HepG2 (cell line): Measurements from ENCODE around the gene ACTN2. TPM values are rescaled to one million over a fixed set of nuclear protein-coding genes. Genes with fewer than 3 reads are reported as not detected.

Experiments used
- ATAC-seq: fragments of 200-7000 bp; cut with Tn5 transposase; 3 replicates; pipeline ENCODE4 v1.9.1; 2020; ENCODE audit warnings: mild to moderate bottlenecking, moderate library complexity
- BruUV-seq: library from RNA; stranded (reverse); fragments of 400-500 nt; replicated peaks from 2 replicates; lab custom pipeline; 2021; lab: Mats Ljungman, UMichigan
- CTCF ChIA-PET: fragments of 300-600 bp; formaldehyde crosslinking; extraction: SDS; loops from one replicate; lab custom pipeline; 2021; ENCODE audit warnings: low total read pairs, inconsistent platforms, low intra/inter-chr PET ratio; lab: Yijun Ruan, JAX
- POLR2A ChIA-PET: fragments of 350-600 bp; sonication (Branson Sonifier 250); formaldehyde crosslinking; loops from one replicate; lab custom pipeline; 2020; ENCODE audit warnings: antibody characterized with exemption, inconsistent platforms; lab: Yijun Ruan, JAX
- DNase-seq: peaks from one replicate; pipeline ENCODE4 v3.0.0-alpha.2; 2015; ENCODE audit warnings: low spot score
- FAIRE-seq: peaks from 3 replicates; lab custom pipeline; 2011; peaks lifted over from hg19 to GRCh38; lab: Jason Lieb, UNC
- H2AFZ ChIP-seq: one replicate; pipeline ENCODE4 v1.6.1; 2011; ENCODE audit warnings: low read length, inconsistent platforms
- H3K27ac ChIP-seq: fragments of 300-600 bp; 3 replicates; pipeline ENCODE4 v1.8.0; 2011; ENCODE audit warnings: mixed run types, mild to moderate bottlenecking, mixed read lengths, low read length, inconsistent platforms; ENCODE audit not compliant: insufficient read depth; ENCODE audit errors: extremely low read length
- H3K27me3 ChIP-seq, 2 experiments: fragments of 200-600 bp in 1 of 2; 2 replicates in 1 of 2; 3 replicates in 1 of 2; pipeline versions ENCODE4 v1.6.0 to v1.8.0; 2011; ENCODE audit warnings: low read length in 2 of 2, mild to moderate bottlenecking in 2 of 2, moderate library complexity in 2 of 2, inconsistent platforms in 1 of 2; ENCODE audit not compliant: insufficient read depth in 2 of 2, control insufficient read depth in 1 of 2
- H3K36me3 ChIP-seq, 2 experiments: fragments of 200-600 bp in 1 of 2; replicated peaks in 1 of 2; 2 replicates in 1 of 2; 3 replicates in 1 of 2; pipeline versions ENCODE4 v1.5.1 to v1.8.0; 2011; ENCODE audit warnings: low read length in 2 of 2, inconsistent platforms in 1 of 2; ENCODE audit not compliant: insufficient read depth in 2 of 2, control insufficient read depth in 1 of 2
- H3K4me1 ChIP-seq: 2 replicates; pipeline ENCODE4 v1.5.1; 2012; ENCODE audit warnings: low read length, inconsistent platforms; ENCODE audit not compliant: insufficient read depth
- H3K4me2 ChIP-seq: 2 replicates; pipeline ENCODE4 v1.6.0; 2011; ENCODE audit warnings: low read depth, low read length, inconsistent platforms
- H3K4me3 ChIP-seq, 3 experiments: fragments of 200-600 bp in 1 of 3; sonication (generic), shearing (Covaris generic) in 1 of 3; replicated peaks in 1 of 3; 2 replicates each; pipeline ENCODE4 v1.5.1; 2011 to 2016; ENCODE audit warnings: low read length in 3 of 3, inconsistent platforms in 2 of 3, low read depth in 2 of 3, mild to moderate bottlenecking in 2 of 3, control low read depth in 1 of 3, mixed read lengths in 1 of 3; ENCODE audit not compliant: insufficient read depth in 1 of 3
- H3K79me2 ChIP-seq: one replicate; pipeline ENCODE4 v1.6.1; 2011; ENCODE audit warnings: low read length, inconsistent platforms; ENCODE audit not compliant: insufficient read depth
- H3K9ac ChIP-seq: 2 replicates; pipeline ENCODE4 v1.6.0; 2011; ENCODE audit warnings: mild to moderate bottlenecking, low read depth, low read length, inconsistent platforms; ENCODE audit not compliant: insufficient read depth
- H3K9me3 ChIP-seq: 2 replicates; pipeline ENCODE4 v1.5.1; 2012; ENCODE audit warnings: mild to moderate bottlenecking, low read length
- H4K20me1 ChIP-seq: 2 replicates; pipeline ENCODE4 v1.6.0; 2011; ENCODE audit warnings: inconsistent platforms, mild to moderate bottlenecking, low read length, moderate library complexity; ENCODE audit not compliant: insufficient read depth
- CCAR2 ChIP-seq: fragments of 200-400 bp; formaldehyde crosslinking; optimal IDR thresholded peaks from 2 replicates; pipeline ENCODE3; 2018; ENCODE audit warnings: low read depth, mild to moderate bottlenecking, low read length, moderate library complexity
- CREB3 ChIP-seq: sonication (generic); formaldehyde crosslinking; IDR thresholded peaks from 2 replicates; pipeline ENCODE4 v1.5.0; 2020; ENCODE audit warnings: missing genetic modification reagents
- DBP ChIP-seq: sonication (generic); formaldehyde crosslinking; IDR thresholded peaks from 2 replicates; pipeline ENCODE4 v1.4.0; 2020; ENCODE audit warnings: missing genetic modification reagents; ENCODE audit errors: not compliant biosample characterization
- MEIS1 ChIP-seq: sonication (generic); formaldehyde crosslinking; IDR thresholded peaks from 2 replicates; pipeline ENCODE4 v1.9.0; 2021; ENCODE audit warnings: mild to moderate bottlenecking, missing genetic modification reagents, moderate library complexity, borderline replicate concordance
- NFKBIZ ChIP-seq: IDR thresholded peaks from 2 replicates; pipeline ENCODE4 v1.6.1; 2018; ENCODE audit warnings: missing genetic modification reagents, missing compliant biosample characterization
- NFRKB ChIP-seq: fragments of 450-650 bp; IDR thresholded peaks from 2 replicates; pipeline ENCODE4 v1.6.1; 2017
- PHF21A ChIP-seq: sonication (generic); formaldehyde crosslinking; IDR thresholded peaks from 2 replicates; pipeline ENCODE4 v1.5.0; 2020; ENCODE audit warnings: mild to moderate bottlenecking, missing genetic modification reagents
- RAD21 ChIP-seq: fragments of 450-650 bp; formaldehyde crosslinking; IDR thresholded peaks from 2 replicates; pipeline ENCODE4 v1.5.0; 2020; ENCODE audit warnings: mild to moderate bottlenecking
- ZNF605 ChIP-seq: sonication (generic); formaldehyde crosslinking; IDR thresholded peaks from 2 replicates; pipeline ENCODE4 v1.8.0; 2022; ENCODE audit warnings: mild to moderate bottlenecking, missing genetic modification reagents
- ZNF709 ChIP-seq: sonication (generic); formaldehyde crosslinking; IDR thresholded peaks from 2 replicates; pipeline ENCODE4 v1.5.0; 2020; ENCODE audit warnings: mild to moderate bottlenecking, missing genetic modification reagents
- WGBS: methylation state at CpG from one replicate; pipeline ENCODE4 v1.1.6; 2017; ENCODE audit warnings: low lambda C conversion rate; 5-methylcytosine and 5-hydroxymethylcytosine counted together
- in situ Hi-C: cut with HindIII; loops from 2 replicates; pipeline ENCODE4 v1.10.0; 2017; ENCODE audit warnings: low pct_unique_long_range_greater_than_20kb; ENCODE audit not compliant: extremely low pct_ligation_motif_present
- intact Hi-C: fragments of 100-400 bp; cut with micrococcal nuclease; formaldehyde crosslinking; loops from one replicate; pipeline ENCODE4 v1.10.0; 2022; ENCODE audit not compliant: unreplicated experiment
- polyA plus RNA-seq, 8 experiments: library from polyadenylated mRNA; depleted of rRNA in 3 of 8; stranded (reverse) in 7 of 8; unstranded in 1 of 8; fragments of >200 nt; fragmentation: Illumina TruSeq in 4 of 8; extraction: Trizol in 4 of 8; gene quantifications; 2 replicates each; pipeline versions ENCODE4 v1.2.1 to v1.2.3, GENCODE V29; 2011 to 2016; ENCODE audit warnings: low read depth in 4 of 8, missing spikeins in 1 of 8, mixed read lengths in 1 of 8; ENCODE audit not compliant: insufficient read depth in 1 of 8
- total RNA-seq, 5 experiments: library from RNA; depleted of rRNA; stranded (reverse); fragments of >200 nt; fragmentation: Illumina TruSeq; extraction: Trizol; gene quantifications; 2 replicates each; pipeline ENCODE4 v1.2.3, GENCODE V29; 2016; ENCODE audit warnings: low read depth in 1 of 5
- TF ChIP-seq, protein P1 (sequence below): IDR thresholded peaks from 2 replicates; pipeline ENCODE4 v1.6.1; 2016; ENCODE audit warnings: low read depth, control low read depth
- TF ChIP-seq, protein P2 (sequence below): sonication (generic); formaldehyde crosslinking; IDR thresholded peaks from 2 replicates; pipeline ENCODE4 v1.4.0; 2020; ENCODE audit warnings: missing genetic modification reagents
- TF ChIP-seq, protein P3 (sequence below): sonication (generic); formaldehyde crosslinking; IDR thresholded peaks from 2 replicates; pipeline ENCODE4 v1.8.0; 2022; ENCODE audit warnings: mild to moderate bottlenecking, missing genetic modification reagents, moderate library complexity

ACTN2 gene
- total and polyA plus RNA-seq, 2 of the 13 experiments (the other 11 are each of a cell fraction or from before 2014, with no cell fraction given) = 0.04 to 0.13 TPM

GRCh38 chr1:236809148-236809547 lies 122.8 kb downstream of the ACTN2 start:
- Histone ChIP-seq H3K9me3 (no peaks in the 10 kb centered on the region), H3K79me2 (peaks cover 15% of the 10 kb centered on the region), H3K4me2 (no peak overlapping the region), H3K36me3 (peaks cover 8 to 84% of the 10 kb centered on the region in 2 experiments), H3K4me1 (peaks cover 29% of the 10 kb centered on the region), H4K20me1 (no peaks in the 10 kb centered on the region), H3K9ac (no peak overlapping the region), H3K27me3 (no peaks in the 10 kb centered on the region), H3K27ac (no peak overlapping the region), H2AFZ (no peak overlapping the region), H3K4me3 (no peak overlapping the region)
- ChIA-PET CTCF (no interaction called here), POLR2A (interaction anchor here (2.7 kb wide), 1 partner anchor 13 kb away, joined by 15 read pairs; the partner anchor contains the start of gene MTR)
- BruUV-seq = no TSS peak
- TF ChIP-seq RAD21 = no peak
- TF ChIP-seq NFKBIZ (CRISPR knock-in tag) = no peak
- TF ChIP-seq, protein P1, sequence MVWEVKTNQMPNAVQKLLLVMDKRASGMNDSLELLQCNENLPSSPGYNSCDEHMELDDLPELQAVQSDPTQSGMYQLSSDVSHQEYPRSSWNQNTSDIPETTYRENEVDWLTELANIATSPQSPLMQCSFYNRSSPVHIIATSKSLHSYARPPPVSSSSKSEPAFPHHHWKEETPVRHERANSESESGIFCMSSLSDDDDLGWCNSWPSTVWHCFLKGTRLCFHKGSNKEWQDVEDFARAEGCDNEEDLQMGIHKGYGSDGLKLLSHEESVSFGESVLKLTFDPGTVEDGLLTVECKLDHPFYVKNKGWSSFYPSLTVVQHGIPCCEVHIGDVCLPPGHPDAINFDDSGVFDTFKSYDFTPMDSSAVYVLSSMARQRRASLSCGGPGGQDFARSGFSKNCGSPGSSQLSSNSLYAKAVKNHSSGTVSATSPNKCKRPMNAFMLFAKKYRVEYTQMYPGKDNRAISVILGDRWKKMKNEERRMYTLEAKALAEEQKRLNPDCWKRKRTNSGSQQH = no peak
- TF ChIP-seq CCAR2 = no peak
- TF ChIP-seq MEIS1 (CRISPR knock-in tag) = no peak
- TF ChIP-seq ZNF709 (CRISPR knock-in tag) = no peak
- TF ChIP-seq, protein P2, sequence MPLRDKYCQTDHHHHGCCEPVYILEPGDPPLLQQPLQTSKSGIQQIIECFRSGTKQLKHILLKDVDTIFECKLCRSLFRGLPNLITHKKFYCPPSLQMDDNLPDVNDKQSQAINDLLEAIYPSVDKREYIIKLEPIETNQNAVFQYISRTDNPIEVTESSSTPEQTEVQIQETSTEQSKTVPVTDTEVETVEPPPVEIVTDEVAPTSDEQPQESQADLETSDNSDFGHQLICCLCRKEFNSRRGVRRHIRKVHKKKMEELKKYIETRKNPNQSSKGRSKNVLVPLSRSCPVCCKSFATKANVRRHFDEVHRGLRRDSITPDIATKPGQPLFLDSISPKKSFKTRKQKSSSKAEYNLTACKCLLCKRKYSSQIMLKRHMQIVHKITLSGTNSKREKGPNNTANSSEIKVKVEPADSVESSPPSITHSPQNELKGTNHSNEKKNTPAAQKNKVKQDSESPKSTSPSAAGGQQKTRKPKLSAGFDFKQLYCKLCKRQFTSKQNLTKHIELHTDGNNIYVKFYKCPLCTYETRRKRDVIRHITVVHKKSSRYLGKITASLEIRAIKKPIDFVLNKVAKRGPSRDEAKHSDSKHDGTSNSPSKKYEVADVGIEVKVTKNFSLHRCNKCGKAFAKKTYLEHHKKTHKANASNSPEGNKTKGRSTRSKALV = no peak
- no peak for TF ChIP-seq CREB3
- TF ChIP-seq DBP (CRISPR knock-in tag) = no peak
- TF ChIP-seq ZNF605 = no peak
- TF ChIP-seq, protein P3, sequence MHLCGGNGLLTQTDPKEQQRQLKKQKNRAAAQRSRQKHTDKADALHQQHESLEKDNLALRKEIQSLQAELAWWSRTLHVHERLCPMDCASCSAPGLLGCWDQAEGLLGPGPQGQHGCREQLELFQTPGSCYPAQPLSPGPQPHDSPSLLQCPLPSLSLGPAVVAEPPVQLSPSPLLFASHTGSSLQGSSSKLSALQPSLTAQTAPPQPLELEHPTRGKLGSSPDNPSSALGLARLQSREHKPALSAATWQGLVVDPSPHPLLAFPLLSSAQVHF = no peak
- TF ChIP-seq NFRKB = no peak
- TF ChIP-seq PHF21A = no peak
- intact Hi-C loops (no loop called here), in situ Hi-C loops (no loop called here)
- 96% methylated on average over 1 of the region's 1 CpG for WGBS
- DNase-seq (no peak), ATAC-seq (no peak), FAIRE-seq (no peak)
